ENCODE results near the gene GAREM2. TPM values are rescaled to one million over a fixed set of nuclear protein-coding genes. Genes with fewer than 3 reads are reported as not detected.

The GAREM2 gene
- total and polyA plus RNA-seq, 2 donors (not counting 3 experiments of a cell fraction or from before 2014, with no cell fraction given), result 3.1 to 3.7 TPM

DNA sequence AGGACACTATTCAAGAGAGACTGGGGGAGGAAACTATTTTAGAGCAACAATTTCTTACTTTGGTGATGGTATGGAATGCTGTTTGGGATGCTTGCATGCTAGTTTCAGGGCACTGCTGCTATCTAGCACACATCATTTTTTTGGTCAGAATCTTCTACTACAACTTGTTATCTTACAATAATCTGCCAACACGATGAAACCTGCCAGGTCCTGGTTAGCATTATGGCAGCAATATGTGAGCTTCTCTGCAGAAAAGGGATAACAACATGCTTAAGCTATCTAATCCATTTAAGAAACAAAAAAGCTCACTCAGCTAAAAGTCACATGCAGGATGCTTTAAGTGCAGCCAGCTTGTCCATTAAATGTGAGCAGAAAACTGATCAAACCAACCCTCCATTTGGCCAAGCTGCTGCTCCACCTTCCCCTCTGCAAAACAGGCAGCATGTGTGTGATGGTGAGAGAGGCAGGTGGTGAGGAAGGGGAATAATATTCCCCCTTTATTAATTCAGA is 30.1 kb downstream of the GAREM2 start:
- POLR2A ChIA-PET, result no interaction called here
- Histone ChIP-seq H3K79me2 (ENCODE audit: control insufficient read depth, insufficient read depth, low read length) (no peaks in the 10 kb centered on the region), H3K9ac (replicated peaks; ENCODE audit: extremely low read depth, insufficient read depth, low read length) (no peak overlapping the region), H3K9me1 (replicated peaks; ENCODE audit: control insufficient read depth, extremely low read depth, insufficient read depth, low read length) (no peaks in the 10 kb centered on the region), H3K27me3 (ENCODE audit: control insufficient read depth in 2 of 2, insufficient read depth in 2 of 2, low read length in 2 of 2) (no peaks in the 10 kb centered on the region), H3K9me3 (replicated peaks; ENCODE audit: control insufficient read depth, insufficient read depth, low read length) (no peaks in the 10 kb centered on the region), H3K4me2 (ENCODE audit: insufficient read depth, low read length) (no peak overlapping the region), H3K4me1 (ENCODE audit: control insufficient read depth, extremely low read depth, insufficient read depth, low read length) (no peaks in the 10 kb centered on the region), H2AFZ (ENCODE audit: low read depth, low read length) (no peak overlapping the region), H3K4me3 (replicated peaks in 1 of 3; ENCODE audit: insufficient read depth in 1 of 3, low read depth in 1 of 3, low read length in 3 of 3) (no peak overlapping the region), H4K20me1 (replicated peaks; ENCODE audit: control insufficient read depth, extremely low read depth, insufficient read depth, low read length) (no peaks in the 10 kb centered on the region), H3K27ac (ENCODE audit: insufficient read depth, low read depth, low read length) (no peak overlapping the region), H3K36me3 (ENCODE audit: control insufficient read depth in 2 of 2, extremely low read depth in 1 of 2, insufficient read depth in 2 of 2, low read length in 2 of 2) (peaks cover 11 to 20% of the 10 kb centered on the region in 2 experiments)
- intact Hi-C loops (cut with micrococcal nuclease) (no loop called here), dilution Hi-C loops (cut with MboI; ENCODE audit: extremely low pct_ligation_motif_present, low sequenced_read_pairs) (no loop called here)
- DNase-seq (ENCODE audit: low read depth, low spot score) (no peak), FAIRE-seq (no peak)
- CTCF ChIA-PET, result no interaction called here
- TF ChIP-seq POLR2A (IDR thresholded peaks at IDR 0.05; ENCODE audit: low read depth, low read length) (no peak), JUN (IDR thresholded peaks at IDR 0.05; ENCODE audit: borderline replicate concordance, insufficient read depth, insufficient read length, low read depth) (no peak), EZH2 (IDR thresholded peaks at IDR 0.05; ENCODE audit: borderline replicate concordance, low read depth, low read length, severe bottlenecking) (no peak), GATA2 (IDR thresholded peaks at IDR 0.05; ENCODE audit: insufficient read depth, insufficient read length, low read depth, low read length) (no peak), POLR2AphosphoS5 (IDR thresholded peaks at IDR 0.05; ENCODE audit: insufficient read depth, low read depth, low read length) (no peak)
- TF ChIP-seq, protein P1, sequence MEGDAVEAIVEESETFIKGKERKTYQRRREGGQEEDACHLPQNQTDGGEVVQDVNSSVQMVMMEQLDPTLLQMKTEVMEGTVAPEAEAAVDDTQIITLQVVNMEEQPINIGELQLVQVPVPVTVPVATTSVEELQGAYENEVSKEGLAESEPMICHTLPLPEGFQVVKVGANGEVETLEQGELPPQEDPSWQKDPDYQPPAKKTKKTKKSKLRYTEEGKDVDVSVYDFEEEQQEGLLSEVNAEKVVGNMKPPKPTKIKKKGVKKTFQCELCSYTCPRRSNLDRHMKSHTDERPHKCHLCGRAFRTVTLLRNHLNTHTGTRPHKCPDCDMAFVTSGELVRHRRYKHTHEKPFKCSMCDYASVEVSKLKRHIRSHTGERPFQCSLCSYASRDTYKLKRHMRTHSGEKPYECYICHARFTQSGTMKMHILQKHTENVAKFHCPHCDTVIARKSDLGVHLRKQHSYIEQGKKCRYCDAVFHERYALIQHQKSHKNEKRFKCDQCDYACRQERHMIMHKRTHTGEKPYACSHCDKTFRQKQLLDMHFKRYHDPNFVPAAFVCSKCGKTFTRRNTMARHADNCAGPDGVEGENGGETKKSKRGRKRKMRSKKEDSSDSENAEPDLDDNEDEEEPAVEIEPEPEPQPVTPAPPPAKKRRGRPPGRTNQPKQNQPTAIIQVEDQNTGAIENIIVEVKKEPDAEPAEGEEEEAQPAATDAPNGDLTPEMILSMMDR (IDR thresholded peaks at IDR 0.05; ENCODE audit: extremely low read depth in 1 of 2, insufficient read depth in 1 of 2, low read depth in 1 of 2, low read length in 2 of 2), result no peak
- TF ChIP-seq, protein P2, sequence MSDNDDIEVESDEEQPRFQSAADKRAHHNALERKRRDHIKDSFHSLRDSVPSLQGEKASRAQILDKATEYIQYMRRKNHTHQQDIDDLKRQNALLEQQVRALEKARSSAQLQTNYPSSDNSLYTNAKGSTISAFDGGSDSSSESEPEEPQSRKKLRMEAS (IDR thresholded peaks at IDR 0.05; ENCODE audit: insufficient read depth, insufficient read length), result no peak
- BruUV-seq (replicated peaks), result no TSS peak

All from endothelial cell of umbilical vein (primary cell).